WTC11 (cell line): ENCODE measurements around the gene PGP. TPM values are rescaled to one million over a fixed set of nuclear protein-coding genes. Genes with fewer than 3 reads are reported as not detected.

Experiments
- ATAC-seq: fragments of 200-7000 bp; cut with Tn5 transposase; 2 replicates; pipeline ENCODE4 v1.10.0; 2021; ENCODE audit warnings: mild to moderate bottlenecking, moderate library complexity
- CTCF ChIA-PET: fragments of 300-600 bp; sonication (Branson Sonifier 250); formaldehyde crosslinking; loops from one replicate; lab custom pipeline; 2021; ENCODE audit warnings: antibody characterized with exemption; lab: Charles Lee
- POLR2A ChIA-PET: fragments of 350-600 bp; sonication (Branson Sonifier 250); formaldehyde crosslinking; loops from one replicate; lab custom pipeline; 2021; ENCODE audit warnings: antibody characterized with exemption; lab: Charles Lee
- DNase-seq: peaks from one replicate; pipeline ENCODE4 v3.0.0; 2021; ENCODE audit warnings: low spot score
- H3K27ac Mint-ChIP-seq: 2 replicates; pipeline ENCODE4 v1.8.0; 2021; ENCODE audit warnings: mixed read lengths
- H3K27me3 Mint-ChIP-seq: 2 replicates; pipeline ENCODE4 v1.8.0; 2021; ENCODE audit warnings: low read depth, mild to moderate bottlenecking, moderate library complexity, mixed read lengths
- H3K36me3 Mint-ChIP-seq: 2 replicates; pipeline ENCODE4 v1.8.0; 2021; ENCODE audit warnings: mixed read lengths
- H3K4me1 Mint-ChIP-seq: 2 replicates; pipeline ENCODE4 v1.8.0; 2022; ENCODE audit warnings: mixed read lengths
- H3K4me3 Mint-ChIP-seq: 2 replicates; pipeline ENCODE4 v1.8.0; 2021; ENCODE audit warnings: mild to moderate bottlenecking, moderate library complexity, mixed read lengths
- H3K9me3 Mint-ChIP-seq: 2 replicates; pipeline ENCODE4 v1.8.0; 2021; ENCODE audit warnings: mixed read lengths
- ARID4B ChIP-seq: sonication (generic); formaldehyde crosslinking; IDR thresholded peaks from 2 replicates; pipeline ENCODE4 v1.8.0; 2023; ENCODE audit warnings: missing genetic modification reagents, mild to moderate bottlenecking, borderline replicate concordance
- CREB1 ChIP-seq: sonication (generic); formaldehyde crosslinking; IDR thresholded peaks from 2 replicates; pipeline ENCODE4 v1.8.0; 2023; ENCODE audit warnings: mild to moderate bottlenecking, missing genetic modification reagents
- EMX1 ChIP-seq: fragments of 250-450 bp; sonication (Bioruptor Pico); IDR thresholded peaks from 2 replicates; pipeline ENCODE4 v1.8.0; 2021; ENCODE audit warnings: mild to moderate bottlenecking
- ETV6 ChIP-seq: sonication (generic); formaldehyde crosslinking; IDR thresholded peaks from 2 replicates; pipeline ENCODE4 v1.8.1; 2022; ENCODE audit warnings: mild to moderate bottlenecking, missing genetic modification reagents
- NFATC4 ChIP-seq: fragments of 250-450 bp; sonication (Bioruptor Pico); IDR thresholded peaks from 2 replicates; pipeline ENCODE4 v1.9.0; 2021; ENCODE audit warnings: mild to moderate bottlenecking
- NFYB ChIP-seq: sonication (generic); formaldehyde crosslinking; conservative IDR thresholded peaks from 2 replicates; pipeline ENCODE4 v1.8.0; 2022; ENCODE audit warnings: low read depth, missing genetic modification reagents
- PRRX2 ChIP-seq: fragments of 250-450 bp; sonication (Bioruptor Pico); IDR thresholded peaks from 2 replicates; pipeline ENCODE4 v1.8.0; 2021; ENCODE audit warnings: mild to moderate bottlenecking
- STAT6 ChIP-seq: sonication (generic); formaldehyde crosslinking; conservative IDR thresholded peaks from 2 replicates; pipeline ENCODE4 v1.8.1; 2023; ENCODE audit warnings: mild to moderate bottlenecking, low read depth, missing genetic modification reagents, moderate library complexity
- TEAD1 ChIP-seq: sonication (generic); formaldehyde crosslinking; IDR thresholded peaks from 2 replicates; pipeline ENCODE4 v1.8.0; 2022; ENCODE audit warnings: mild to moderate bottlenecking, missing genetic modification reagents
- TEAD4 ChIP-seq: sonication (generic); formaldehyde crosslinking; IDR thresholded peaks from 2 replicates; pipeline ENCODE4 v1.8.0; 2022; ENCODE audit warnings: mild to moderate bottlenecking, missing genetic modification reagents
- USF2 ChIP-seq: sonication (generic); formaldehyde crosslinking; IDR thresholded peaks from 2 replicates; pipeline ENCODE4 v1.8.1; 2023; ENCODE audit warnings: mild to moderate bottlenecking, missing genetic modification reagents, moderate library complexity
- ZBTB21 ChIP-seq: sonication (generic); formaldehyde crosslinking; IDR thresholded peaks from 2 replicates; pipeline ENCODE4 v1.8.1; 2023; ENCODE audit warnings: mild to moderate bottlenecking, missing genetic modification reagents, borderline replicate concordance
- ZNF263 ChIP-seq: sonication (generic); formaldehyde crosslinking; IDR thresholded peaks from 2 replicates; pipeline ENCODE4 v1.8.1; 2022; ENCODE audit warnings: low read depth, mild to moderate bottlenecking, moderate library complexity, missing genetic modification reagents
- ZNF396 ChIP-seq: fragments of 250-450 bp; sonication (Bioruptor Pico); IDR thresholded peaks from 2 replicates; pipeline ENCODE4 v1.8.0; 2021; ENCODE audit warnings: mild to moderate bottlenecking, moderate library complexity, borderline replicate concordance
- ZSCAN18 ChIP-seq: fragments of 250-450 bp; sonication (Bioruptor Pico); IDR thresholded peaks from 2 replicates; pipeline ENCODE4 v2.1.2; 2022; ENCODE audit warnings: mild to moderate bottlenecking, moderate library complexity
- total RNA-seq: library from RNA; stranded (reverse); gene quantifications from 3 replicates; pipeline ENCODE4 v1.2.3, GENCODE V29; 2021
- TF ChIP-seq, protein P1 (sequence below): sonication (generic); formaldehyde crosslinking; IDR thresholded peaks from 2 replicates; pipeline ENCODE4 v1.8.1; 2022; ENCODE audit warnings: missing genetic modification reagents, borderline replicate concordance
- TF ChIP-seq, protein P2 (sequence below): sonication (generic); formaldehyde crosslinking; IDR thresholded peaks from 2 replicates; pipeline ENCODE4 v1.8.0; 2022; ENCODE audit warnings: mild to moderate bottlenecking, missing genetic modification reagents
- TF ChIP-seq, protein P3 (sequence below): sonication (generic); formaldehyde crosslinking; IDR thresholded peaks from 2 replicates; pipeline ENCODE4 v1.8.1; 2023; ENCODE audit warnings: mild to moderate bottlenecking, missing genetic modification reagents, moderate library complexity

Gene PGP
- total RNA-seq, 1 experiment from 2014 or later: 39.5 TPM

- TF ChIP-seq, protein P1, sequence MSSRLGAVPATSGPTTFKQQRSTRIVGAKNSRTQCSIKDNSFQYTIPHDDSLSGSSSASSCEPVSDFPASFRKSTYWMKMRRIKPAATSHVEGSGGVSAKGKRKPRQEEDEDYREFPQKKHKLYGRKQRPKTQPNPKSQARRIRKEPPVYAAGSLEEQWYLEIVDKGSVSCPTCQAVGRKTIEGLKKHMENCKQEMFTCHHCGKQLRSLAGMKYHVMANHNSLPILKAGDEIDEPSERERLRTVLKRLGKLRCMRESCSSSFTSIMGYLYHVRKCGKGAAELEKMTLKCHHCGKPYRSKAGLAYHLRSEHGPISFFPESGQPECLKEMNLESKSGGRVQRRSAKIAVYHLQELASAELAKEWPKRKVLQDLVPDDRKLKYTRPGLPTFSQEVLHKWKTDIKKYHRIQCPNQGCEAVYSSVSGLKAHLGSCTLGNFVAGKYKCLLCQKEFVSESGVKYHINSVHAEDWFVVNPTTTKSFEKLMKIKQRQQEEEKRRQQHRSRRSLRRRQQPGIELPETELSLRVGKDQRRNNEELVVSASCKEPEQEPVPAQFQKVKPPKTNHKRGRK (CRISPR knock-in tag): no peak
- TF ChIP-seq TEAD4 (CRISPR knock-in tag): no peak
- no peak for TF ChIP-seq PRRX2 (CRISPR knock-in tag)
- TF ChIP-seq NFYB (CRISPR knock-in tag): no peak
- no peak for TF ChIP-seq ZNF396
- TF ChIP-seq TEAD1 (CRISPR knock-in tag): no peak
- no peak for TF ChIP-seq CREB1 (CRISPR knock-in tag)
- TF ChIP-seq, protein P2, sequence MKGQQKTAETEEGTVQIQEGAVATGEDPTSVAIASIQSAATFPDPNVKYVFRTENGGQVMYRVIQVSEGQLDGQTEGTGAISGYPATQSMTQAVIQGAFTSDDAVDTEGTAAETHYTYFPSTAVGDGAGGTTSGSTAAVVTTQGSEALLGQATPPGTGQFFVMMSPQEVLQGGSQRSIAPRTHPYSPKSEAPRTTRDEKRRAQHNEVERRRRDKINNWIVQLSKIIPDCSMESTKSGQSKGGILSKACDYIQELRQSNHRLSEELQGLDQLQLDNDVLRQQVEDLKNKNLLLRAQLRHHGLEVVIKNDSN: no peak
- TF ChIP-seq USF2 (CRISPR knock-in tag): no peak
- no peak for TF ChIP-seq ZSCAN18
- TF ChIP-seq, protein P3, sequence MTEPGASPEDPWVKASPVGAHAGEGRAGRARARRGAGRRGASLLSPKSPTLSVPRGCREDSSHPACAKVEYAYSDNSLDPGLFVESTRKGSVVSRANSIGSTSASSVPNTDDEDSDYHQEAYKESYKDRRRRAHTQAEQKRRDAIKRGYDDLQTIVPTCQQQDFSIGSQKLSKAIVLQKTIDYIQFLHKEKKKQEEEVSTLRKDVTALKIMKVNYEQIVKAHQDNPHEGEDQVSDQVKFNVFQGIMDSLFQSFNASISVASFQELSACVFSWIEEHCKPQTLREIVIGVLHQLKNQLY (CRISPR knock-in tag): no peak
- TF ChIP-seq EMX1 (CRISPR knock-in tag): no peak
- TF ChIP-seq NFATC4 (CRISPR knock-in tag): no peak
- no peak for TF ChIP-seq STAT6
- no peak for TF ChIP-seq ZNF263 (CRISPR knock-in tag)
- no peak for TF ChIP-seq ZBTB21 (CRISPR knock-in tag)
- TF ChIP-seq ETV6 (CRISPR knock-in tag): no peak
- no peak for TF ChIP-seq ARID4B (CRISPR knock-in tag)
- H3K36me3 Mint-ChIP-seq: peaks cover 13% of the 10 kb centered on the region
- H3K27ac Mint-ChIP-seq: no peak overlapping the region
- CTCF ChIA-PET: no interaction called here
- H3K4me3 Mint-ChIP-seq: no peak overlapping the region
- no peaks in the 10 kb centered on the region for H3K9me3 Mint-ChIP-seq
- H3K4me1 Mint-ChIP-seq: peaks cover 11% of the 10 kb centered on the region
- no peaks in the 10 kb centered on the region for H3K27me3 Mint-ChIP-seq
- DNase-seq (no peak), ATAC-seq (no peak)
- POLR2A ChIA-PET: no interaction called here
Measured at GRCh38 chr16:2162676-2163118, 51.9 kb downstream of the PGP start.
